HG03457 (cell line): ENCODE data around the gene MT1X.
"Not testable (repeated sequence)": the region's sequence is repeated elsewhere in the genome, so short reads cannot be mapped to it uniquely, and the experiment has no call there.

Experiments
- ATAC-seq: cut with Tn5 transposase; IDR thresholded peaks from one replicate; pipeline ENCODE4 v1.9.1; 2021; ENCODE audit warnings: moderate number of reproducible peaks; ENCODE audit not compliant: unreplicated experiment

MT1X gene

DNA sequence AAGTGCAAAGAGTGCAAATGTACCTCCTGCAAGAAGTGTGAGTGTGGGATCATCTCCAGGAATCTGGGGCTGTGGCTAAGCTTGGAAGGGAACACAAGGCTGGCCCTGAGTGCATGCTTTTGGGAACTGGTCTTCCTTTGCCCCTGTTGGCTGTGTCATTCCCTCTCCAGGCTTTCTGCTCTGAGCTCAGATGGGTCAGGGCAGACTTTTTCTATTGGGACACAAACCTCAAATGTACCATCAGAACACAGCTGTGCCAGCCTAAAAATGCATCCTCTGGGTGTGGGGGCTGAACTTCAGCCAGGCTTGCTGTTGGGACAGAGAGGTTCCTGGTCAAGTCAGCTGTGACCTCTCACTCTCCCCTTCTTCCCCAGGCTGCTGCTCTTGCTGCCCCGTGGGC lies 29.7 kb upstream of the MT1X start:
- ATAC-seq = no peak

DNA sequence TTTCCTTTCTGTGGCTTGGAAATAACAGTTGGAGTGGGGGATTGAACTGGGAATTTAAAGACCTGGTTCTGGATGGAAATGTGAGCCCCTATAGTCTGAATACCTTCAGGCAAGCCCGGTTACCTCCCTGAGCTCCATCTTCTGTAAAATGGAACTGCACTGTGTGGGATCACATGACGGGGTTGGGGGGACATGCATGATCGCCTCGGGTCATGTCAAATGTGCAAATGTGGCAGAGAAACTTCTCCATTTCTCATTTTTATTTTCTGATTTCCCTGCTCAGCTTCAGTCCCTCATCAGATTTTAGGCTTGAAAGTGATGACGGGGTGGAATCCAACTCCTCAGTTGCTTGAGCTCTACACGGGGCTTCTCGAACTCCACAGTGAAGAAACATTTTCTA lies 29.1 kb upstream of the MT1X start:
- no peak for ATAC-seq

GRCh38 chr16:56657555-56658326 lies 24.5 kb upstream of the MT1X start, which contains the start of gene MT1F:
Gene MT1F, plus strand, starts transcription at chr16:56657959. Its CDS starts 100 bp downstream, at chr16:56658059.
- ATAC-seq = no peak

- ATAC-seq = no peak
Measured at GRCh38 chr16:56658327-56658875, 23.9 kb upstream of the MT1X start.

- no peak for ATAC-seq
Measured at GRCh38 chr16:56662357-56663354, 19.6 kb upstream of the MT1X start.

DNA sequence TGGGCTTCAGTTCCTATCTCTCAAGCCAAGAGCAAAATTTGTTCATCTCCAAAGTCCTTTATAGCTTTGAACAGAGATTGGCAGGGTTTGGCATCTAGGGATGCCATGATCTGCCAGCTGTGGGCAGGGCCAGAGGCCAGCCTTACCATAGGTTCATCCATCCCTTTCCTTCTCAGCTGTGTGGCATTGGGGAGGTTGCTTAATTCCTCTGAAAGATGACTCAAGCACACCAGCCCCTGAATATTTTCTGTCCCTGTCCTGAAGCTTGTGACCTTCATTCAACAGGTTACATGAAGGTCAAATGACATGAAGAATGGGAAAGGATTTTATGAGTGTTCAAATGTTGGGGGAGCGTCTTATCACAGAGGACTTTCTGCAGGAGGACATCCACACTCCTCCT lies 17.8 kb upstream of the MT1X start:
- no peak for ATAC-seq

- not testable (repeated sequence) for ATAC-seq
Measured at GRCh38 chr16:56665286-56666261, 16.7 kb upstream of the MT1X start.

DNA sequence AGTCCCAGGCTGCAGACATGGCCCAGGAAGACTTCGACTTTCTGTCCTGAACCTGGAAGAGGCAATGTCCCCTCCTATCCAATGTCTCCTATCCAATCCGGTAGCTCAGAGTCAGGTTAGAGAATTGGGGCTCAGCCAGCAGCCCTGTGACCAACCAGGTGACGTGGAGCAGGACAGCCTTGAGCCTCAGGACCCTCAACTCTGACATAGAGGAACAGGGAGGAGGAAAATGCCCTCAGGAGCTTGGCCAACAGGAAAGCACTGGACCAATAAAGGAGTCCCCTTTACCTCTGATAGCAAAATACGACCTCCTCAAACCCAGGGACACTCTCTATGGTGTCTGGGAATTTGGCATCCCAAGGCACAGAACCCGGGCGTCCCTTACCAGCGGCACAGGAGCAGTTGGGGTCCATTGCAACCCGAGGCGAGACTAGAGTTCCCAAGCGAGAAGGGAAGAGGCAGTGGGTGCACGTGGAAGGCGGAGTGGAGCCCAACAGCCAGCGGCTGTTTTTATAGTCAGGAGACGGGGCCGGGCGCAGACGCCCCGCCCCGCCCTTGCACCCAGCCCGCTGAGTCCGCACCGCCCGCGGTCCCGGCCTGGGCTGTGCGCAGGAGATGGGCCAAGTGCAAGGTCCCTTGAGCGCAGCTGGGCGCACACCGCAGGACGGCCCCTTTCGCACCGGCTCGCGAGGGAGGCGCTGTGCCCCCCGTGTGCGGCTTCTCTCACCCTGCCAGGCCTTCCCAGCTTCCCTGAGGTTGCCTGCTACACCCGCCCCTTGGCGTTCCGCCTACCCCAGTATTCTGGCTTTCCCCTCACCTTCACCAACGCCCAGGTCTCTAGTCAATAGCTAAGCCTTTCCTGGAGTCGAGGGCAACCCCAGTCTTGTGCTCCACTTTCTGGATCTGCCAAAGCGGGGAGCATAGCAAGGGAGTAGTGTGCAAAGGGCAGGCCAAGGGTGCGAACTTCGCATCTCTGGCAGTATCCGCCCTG lies 14.4 kb upstream of the MT1X start, which contains the start of gene MT1G:
TSS of gene MT1G (minus strand) at position 485 of the 991 bp plus-strand sequence. CDS start at position 413, 72 bp downstream.
- ATAC-seq = no peak

GRCh38 chr16:56669005-56669839 lies 13.0 kb upstream of the MT1X start, which contains the start of gene MT1H:
Gene MT1H, plus strand, starts transcription at chr16:56669814. Its CDS starts 71 bp downstream, at chr16:56669885.
- ATAC-seq = no peak

GRCh38 chr16:56669840-56670619 lies 12.2 kb upstream of the MT1X start:
- ATAC-seq = no peak

GRCh38 chr16:56670620-56670934 lies 11.7 kb upstream of the MT1X start:
- ATAC-seq = no peak

DNA sequence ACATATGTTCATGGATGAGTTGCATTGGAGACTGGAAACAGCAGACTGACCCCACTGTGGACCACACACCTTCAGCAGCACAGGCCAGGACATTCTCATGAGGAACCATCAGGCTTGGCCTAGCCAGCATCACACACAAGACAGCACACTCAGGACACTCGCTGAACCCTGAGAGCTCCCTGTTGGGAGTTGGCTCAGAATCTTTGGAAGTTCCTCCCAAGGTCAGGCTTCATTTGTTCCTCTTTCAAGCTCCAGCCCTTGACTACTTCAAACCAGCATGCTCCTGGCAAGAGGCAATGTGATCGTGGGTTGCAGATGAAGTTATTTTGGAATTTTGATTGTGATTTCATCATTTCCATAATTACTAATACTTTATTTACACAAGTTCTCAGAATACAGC lies 10.6 kb upstream of the MT1X start:
- ATAC-seq = not testable (repeated sequence)

- not testable (repeated sequence) for ATAC-seq
Measured at GRCh38 chr16:56672171-56672570, 10.1 kb upstream of the MT1X start.

DNA sequence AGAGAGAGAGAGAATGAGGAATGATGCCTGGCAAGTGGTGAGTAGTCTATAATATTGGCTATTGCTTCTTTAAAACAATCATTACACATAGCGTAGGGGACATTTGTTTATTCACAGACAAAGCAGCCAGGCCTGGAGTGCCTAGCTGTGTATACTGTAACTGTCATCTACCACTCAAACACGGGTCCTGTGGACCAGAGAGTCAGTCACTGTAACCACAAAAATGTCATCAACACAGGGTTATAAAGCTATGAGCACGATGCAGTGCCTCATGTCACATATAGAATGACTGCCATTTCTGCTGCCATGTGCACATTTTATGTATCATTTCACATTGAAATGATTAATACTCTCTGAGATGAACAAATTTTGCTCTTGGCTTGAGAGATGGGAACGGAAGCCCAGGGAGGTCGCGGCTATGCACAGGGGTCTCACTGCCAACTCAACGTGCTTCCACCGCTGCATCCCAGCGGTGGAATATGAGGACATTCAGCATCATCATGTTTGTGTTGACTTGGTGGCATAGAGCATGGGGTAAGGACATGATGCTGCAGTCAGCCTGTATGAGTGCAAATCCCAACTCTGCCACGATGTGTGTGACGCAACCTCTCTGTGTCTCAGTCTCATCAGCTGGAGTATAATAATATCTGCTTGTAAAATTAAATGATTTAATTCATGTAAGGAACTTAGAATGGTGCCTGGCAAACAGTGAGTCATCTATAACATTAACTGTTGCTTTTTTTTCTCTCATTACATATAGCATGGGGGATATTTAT lies 9.3 kb upstream of the MT1X start:
- ATAC-seq = no peak

- no peak for ATAC-seq
Measured at GRCh38 chr16:56673921-56674320, 8.3 kb upstream of the MT1X start.

DNA sequence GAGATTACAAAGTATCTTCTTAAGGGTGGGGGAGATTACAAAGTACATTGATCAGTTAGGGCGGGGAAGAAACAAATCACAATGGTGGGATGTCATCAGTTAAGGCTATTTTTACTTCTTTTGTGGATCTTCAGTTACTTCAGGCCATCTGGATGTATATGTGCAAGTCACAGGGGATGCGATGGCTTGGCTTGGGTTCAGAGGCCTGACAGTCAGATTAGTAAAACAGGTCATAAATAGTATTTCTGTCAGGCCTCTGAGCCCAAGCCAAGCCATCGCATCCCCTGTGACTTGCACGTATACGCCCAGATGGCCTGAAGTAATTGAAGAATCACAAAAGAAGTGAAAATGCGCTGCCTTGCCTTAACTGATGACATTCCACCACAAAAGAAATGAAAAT lies 7.7 kb upstream of the MT1X start:
- not testable (repeated sequence) for ATAC-seq
